ENCODE measurements around the gene RNF112.
A peak's percentile ranks its signal among the peaks of the same experiment; 100 is the strongest.
"Not testable (repeated sequence)": the region's sequence is repeated elsewhere in the genome, so short reads cannot be mapped to it uniquely, and the experiment has no call there.

Gene RNF112

GRCh38 chr17:19415806-19416775, 5.1 kb downstream of the RNF112 start:
- no peak for DNase-seq

GRCh38 chr17:19417611-19418010, 6.6 kb downstream of the RNF112 start:
- no peak for DNase-seq

DNA sequence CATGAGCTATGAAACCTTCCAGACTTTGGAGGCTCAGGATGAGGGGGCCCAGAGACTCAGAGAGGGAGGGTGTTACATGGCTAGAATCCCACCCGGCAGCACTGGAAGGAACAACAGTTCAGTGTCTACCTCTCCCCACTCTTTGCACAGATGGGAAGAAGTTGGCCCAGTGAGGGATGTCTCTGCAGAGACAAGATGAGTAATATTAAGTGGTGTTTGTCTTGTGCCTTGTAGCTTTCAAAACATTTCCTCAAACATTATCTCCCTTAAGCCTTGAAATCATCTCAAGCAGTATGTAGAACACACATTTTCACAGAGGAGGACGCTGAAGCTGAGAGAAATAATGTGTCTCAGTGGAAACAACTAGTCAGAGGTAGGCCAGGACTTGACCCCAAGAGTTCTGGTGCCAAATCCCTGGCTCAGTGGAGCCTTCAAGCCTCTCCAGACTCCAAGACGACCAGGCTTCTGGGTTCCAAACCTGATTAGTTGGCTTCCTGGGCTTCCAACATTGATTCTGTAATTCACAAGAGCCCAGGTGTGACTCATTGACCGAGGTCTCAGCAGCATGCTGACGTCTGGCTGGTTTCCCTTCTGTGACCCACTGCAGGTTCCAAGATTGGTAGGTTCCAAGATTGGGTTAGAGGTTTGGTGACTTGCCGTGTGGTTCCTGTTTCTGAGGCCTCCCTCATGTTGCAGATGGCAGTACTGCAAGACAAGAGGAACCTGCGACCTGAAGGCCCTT, 7.4 kb downstream of the RNF112 start:
- no peak for DNase-seq

GRCh38 chr17:19421219-19421618, 10.2 kb downstream of the RNF112 start:
- no peak for DNase-seq

DNA sequence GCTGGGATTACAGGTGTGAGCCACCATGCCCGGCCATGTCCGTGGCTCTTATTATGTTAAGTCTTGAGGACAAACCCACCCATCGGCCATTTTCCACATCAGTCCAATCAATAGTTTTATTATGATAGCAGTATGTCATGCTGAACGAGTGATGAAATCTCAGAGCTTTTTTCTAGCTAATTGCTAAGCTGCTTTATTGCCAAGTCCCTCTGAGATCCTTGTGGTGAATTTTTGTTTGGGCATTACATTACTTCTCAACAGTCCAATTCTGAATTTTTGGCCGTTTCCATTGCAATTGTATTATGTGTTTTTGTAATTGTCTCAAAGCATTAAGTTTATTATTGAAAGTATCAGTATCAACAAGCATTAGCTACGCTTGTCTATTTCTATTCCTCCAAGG, 10.9 kb downstream of the RNF112 start:
- DNase-seq, result no peak

DNA sequence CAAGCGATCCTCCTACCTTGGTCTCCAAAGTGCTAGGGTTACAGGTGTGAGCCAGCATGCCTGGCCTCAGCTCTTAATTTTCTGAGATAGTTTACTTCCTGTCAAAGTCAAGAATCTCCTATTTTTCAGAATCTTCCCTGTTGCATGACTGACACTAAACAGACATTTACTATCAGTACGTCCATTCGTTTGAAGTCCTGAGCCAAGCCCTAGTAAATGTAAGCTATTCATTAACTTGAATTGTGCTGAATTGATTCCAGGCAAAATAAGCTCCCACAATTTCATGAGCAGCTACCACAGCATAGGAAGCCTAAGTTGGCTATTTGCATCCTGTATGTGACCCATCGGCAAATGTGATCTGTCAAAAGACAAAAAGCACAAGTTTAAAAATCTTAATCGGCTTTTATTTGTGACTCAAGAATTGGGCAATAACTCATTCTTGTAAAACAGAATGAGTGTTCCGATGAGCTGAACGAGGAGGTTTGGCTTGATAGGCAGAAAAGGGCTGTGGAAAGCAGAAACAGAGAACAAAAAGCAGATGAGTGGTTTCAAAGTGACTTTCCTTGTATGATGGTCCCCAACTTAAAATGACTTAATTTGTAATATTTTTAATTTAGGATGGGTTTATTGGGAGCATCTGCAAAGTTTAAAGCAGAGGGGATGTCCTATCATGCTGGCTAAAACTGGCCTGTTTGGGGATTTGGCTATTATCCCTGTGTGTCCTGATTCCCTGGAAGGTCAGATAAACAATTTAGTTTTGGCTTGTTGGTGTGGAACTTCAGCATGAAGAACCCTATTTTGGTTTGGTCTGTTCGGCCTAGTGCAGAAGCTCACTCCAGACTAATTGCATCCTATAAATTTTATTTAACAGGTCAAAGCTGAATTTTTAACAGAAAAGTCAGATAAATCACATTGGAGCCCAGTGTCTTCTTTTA, 14.2 kb downstream of the RNF112 start:
- no peak for DNase-seq

- no peak for DNase-seq
These were observed 15.6 kb downstream of the RNF112 start for GRCh38 chr17:19426631-19427030.

- no peak for DNase-seq
These were observed 20.7 kb downstream of the RNF112 start for GRCh38 chr17:19431691-19432090.

DNA sequence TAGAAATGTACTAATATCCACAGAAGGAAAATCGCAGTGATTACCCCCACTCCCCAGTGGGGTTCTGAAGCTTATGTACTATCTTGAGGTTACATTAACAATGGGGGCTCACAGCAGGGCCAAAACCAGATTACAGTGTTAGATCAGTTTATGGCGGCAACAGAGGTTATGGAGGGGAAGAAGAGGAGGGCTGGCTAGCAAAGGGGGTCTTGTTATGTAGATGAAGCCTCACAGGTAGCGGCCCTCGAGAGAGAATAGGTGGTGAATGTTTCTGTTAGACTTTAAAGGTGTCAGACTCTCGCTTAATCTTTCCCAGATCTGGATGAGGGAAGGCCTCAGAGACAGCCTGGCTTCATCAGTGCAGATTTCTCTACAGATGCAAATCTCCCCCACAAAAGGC, 22.2 kb downstream of the RNF112 start:
- no peak for DNase-seq

- DNase-seq, result no peak
These were observed 22.8 kb downstream of the RNF112 start for GRCh38 chr17:19433727-19434340.

DNA sequence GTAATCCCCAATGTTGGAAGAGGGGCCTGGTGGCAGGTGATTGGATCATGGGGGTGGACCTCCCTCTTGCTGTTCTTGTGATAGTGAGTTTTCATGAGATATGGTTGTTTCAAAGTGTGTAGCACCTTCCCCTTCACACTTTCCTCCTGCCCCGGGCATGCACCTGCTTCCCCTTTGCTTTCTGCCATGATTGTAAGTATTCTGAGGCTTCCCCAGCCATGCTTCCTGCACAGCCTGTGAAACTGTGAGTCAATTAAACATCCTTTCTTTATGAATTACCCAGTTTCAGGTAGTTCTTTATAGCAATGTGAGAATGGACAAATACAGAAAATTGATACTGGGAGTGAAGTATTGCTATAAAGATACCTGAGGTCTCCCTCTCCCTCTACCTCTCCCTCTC, 29.4 kb downstream of the RNF112 start:
- DNase-seq, result no peak

DNA sequence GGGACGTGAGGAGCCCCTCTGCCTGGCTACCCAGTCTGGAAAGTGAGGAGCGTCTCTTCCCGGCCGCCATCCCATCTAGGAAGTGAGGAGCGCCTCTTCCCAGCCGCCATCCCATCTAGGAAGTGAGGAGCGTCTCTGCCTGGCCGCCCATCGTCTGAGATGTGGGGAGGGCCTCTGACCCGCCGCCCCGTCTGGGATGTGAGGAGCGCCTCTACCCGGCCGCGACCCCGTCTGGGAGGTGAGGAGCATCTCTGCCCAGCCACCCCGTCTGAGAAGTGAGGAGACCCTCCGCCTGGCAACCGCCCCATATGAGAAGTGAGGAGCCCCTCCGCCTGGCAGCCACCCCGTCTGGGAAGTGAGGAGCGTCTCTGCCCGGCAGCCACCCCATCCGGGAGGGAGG, 30.3 kb downstream of the RNF112 start:
- not testable (repeated sequence) for DNase-seq

DNA sequence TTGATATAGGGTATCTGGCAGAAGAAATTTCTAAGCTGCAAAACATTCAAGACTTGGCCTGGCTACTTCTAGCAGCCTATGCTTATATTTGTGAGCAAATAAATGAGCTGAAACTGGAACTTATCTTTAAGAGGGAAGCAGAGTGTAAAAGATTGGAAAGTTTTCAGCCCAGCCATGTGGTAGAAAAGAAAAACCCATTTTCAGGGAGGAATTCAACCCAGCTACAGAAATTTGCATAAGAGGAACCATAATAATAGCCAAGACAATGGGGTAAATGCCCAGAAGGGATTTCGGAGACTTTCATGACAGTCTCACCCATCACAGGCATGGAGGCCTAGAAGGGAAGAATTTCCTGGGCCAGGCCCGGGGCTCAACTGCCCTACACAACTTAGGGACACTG, 31.7 kb downstream of the RNF112 start:
- no peak for DNase-seq

DNA sequence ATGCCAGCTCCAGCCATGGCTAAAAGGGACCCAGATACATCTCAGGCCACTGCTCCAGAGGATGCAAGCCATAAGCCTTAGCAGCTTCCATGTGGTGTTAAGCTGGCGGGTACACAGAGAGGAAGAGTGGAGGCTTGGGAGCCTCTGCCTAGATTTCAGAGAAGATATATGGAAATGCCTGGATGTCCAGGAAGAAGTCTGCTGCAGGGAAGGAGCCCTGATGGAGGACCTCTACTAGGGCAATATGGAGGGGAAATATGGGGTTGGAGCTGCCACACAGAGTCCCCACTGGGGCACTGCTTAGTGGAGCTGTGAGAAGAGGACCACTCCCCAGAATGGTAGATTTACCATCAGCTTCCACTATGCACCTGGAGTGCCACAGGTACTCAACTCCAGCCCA, 32.1 kb downstream of the RNF112 start:
- DNase-seq, result no peak

- DNase-seq, result no peak
These were observed 34.1 kb downstream of the RNF112 start for GRCh38 chr17:19445105-19445504.

DNA sequence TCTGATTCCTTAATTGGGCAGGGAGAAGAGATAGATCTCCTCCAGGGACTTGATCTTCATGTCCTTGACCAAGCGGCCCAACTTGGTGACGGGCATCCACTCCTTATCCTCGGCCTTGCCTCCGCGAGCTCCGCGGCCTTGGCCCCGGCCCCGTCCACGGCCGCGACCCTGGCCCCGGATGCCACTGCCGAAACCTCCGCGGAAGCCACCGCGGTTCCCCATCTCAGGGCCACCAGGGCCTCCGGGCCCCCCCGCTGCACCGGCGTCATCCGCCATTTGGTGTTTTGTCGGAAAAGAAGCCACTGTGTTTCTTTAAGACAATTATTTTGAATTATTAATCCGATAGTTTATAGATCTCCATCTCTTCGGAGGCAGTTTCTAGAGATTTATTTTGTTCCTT, 35.5 kb downstream of the RNF112 start:
- DNase-seq, result not testable (repeated sequence)

DNA sequence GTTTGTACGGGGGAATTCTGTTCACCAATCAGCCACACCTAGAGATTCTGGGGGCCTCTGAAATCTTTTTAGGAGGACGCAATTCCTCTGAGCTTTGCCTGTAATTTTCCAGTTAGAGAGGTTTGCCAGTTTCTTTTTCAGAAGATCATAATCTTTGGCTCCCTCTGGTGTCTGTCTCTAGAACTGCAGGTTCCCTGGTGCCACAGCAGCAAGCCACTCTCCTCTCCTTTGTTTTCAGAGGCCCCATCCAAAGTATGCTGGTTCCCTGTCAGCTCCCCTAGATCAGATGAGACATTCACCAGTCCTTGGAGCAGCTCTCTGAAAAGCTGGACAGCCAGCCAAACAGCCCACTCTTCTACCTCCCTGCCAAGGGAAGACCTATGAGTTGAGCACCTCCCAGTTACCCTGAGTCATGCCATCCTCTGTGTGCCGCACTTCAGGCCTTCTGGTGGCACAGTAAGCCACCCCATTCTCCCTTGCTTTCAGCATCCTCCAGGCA, 36.1 kb downstream of the RNF112 start:
- peak; percentile 61 for DNase-seq

DNA sequence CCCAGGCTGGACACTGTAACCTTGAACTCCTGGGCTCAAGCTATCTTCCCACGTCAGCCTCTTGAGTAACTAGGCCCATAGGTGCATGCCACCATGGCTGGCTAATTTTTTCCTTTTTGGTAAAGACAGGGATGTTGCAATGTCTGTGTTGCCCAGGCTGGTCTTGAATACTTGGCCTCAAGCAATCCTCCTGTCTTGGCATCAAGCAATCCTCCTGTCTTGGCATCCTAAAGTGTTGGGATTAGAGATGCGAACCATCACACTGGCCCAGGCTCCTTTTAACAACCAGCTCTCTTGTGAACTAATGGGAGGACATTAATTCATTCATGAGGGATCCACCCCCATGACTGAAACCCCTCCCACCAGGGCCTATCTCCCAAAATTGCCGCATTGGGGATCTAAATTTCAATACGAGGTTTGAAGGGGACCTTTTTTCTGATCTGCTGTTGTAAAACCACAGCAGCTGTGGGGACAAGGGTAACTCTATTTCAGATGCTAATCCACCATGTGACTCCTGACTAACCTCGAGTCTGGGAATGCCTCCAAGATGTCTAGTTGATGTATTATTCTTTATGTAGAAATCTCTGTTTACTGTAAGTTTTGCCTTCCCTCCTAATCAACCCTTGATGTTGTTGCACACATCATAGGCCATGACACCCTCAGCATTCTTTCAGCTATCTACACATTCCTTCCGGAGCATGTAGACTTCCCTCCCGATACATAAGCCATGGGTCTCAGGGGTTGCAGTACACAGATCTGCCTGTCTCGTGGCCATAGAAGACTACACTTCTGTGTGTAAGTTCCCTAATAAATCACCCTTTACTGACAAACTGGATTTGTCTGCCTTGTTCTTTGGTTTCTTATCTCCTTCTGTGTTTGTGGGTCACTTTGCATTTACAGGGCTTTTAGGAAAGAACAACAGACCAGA, 37.6 kb downstream of the RNF112 start:
- DNase-seq, result no peak

GRCh38 chr17:19449656-19450055, 38.6 kb downstream of the RNF112 start:
- DNase-seq, result no peak

- DNase-seq, result no peak
These were observed 42.3 kb downstream of the RNF112 start for GRCh38 chr17:19453296-19453695.

- no peak for DNase-seq
These were observed 43.0 kb downstream of the RNF112 start for GRCh38 chr17:19454074-19454473.
